PC-9 (cell line): Measurements from ENCODE around the gene MEI4. TPM values are rescaled to one million over a fixed set of nuclear protein-coding genes. Genes with fewer than 3 reads are reported as not detected.

ENCODE experiments used
- BruUV-seq: library from RNA; stranded (reverse); fragments of 400-500 nt; replicated peaks from 2 replicates; lab custom pipeline; 2021; lab: Mats Ljungman, UMichigan
- CTCF ChIA-PET: fragments of 300-600 bp; sonication (Branson Sonifier 250); formaldehyde crosslinking; loops from one replicate; lab custom pipeline; 2022; ENCODE audit warnings: antibody characterized with exemption; lab: Charles Lee
- POLR2A ChIA-PET: fragments of 300-600 bp; sonication (Branson Sonifier 250); formaldehyde crosslinking; loops from one replicate; lab custom pipeline; 2022; ENCODE audit warnings: antibody characterized with exemption; ENCODE audit not compliant: unreplicated experiment; lab: Charles Lee
- DNase-seq, 2 experiments: peaks; one replicate each; pipeline versions ENCODE4 v3.0.0 to v3.0.0-alpha.2; 2015 to 2022; ENCODE audit warnings: mixed read lengths in 1 of 2
- H2AFZ ChIP-seq: fragments of 200-600 bp; sonication (generic); 2 replicates; pipeline ENCODE4 v1.8.1; 2017; ENCODE audit warnings: antibody characterized with exemption
- H3F3A ChIP-seq: fragments of 200-600 bp; sonication (generic); 2 replicates; pipeline ENCODE4 v1.8.1; 2017; ENCODE audit warnings: antibody characterized with exemption, mild to moderate bottlenecking, low read depth; ENCODE audit not compliant: insufficient read depth
- H3K27ac ChIP-seq: fragments of 200-600 bp; sonication (generic); 2 replicates; pipeline ENCODE4 v1.6.1; 2016; ENCODE audit warnings: mixed run types
- H3K27me3 ChIP-seq: fragments of 200-600 bp; sonication (generic); 2 replicates; pipeline ENCODE4 v1.6.1; 2016; ENCODE audit warnings: low read depth, mixed run types; ENCODE audit not compliant: insufficient read depth
- H3K36me3 ChIP-seq: fragments of 200-600 bp; sonication (generic); 2 replicates; pipeline ENCODE4 v1.6.1; 2016; ENCODE audit warnings: low read depth, mixed run types
- H3K4me1 ChIP-seq: fragments of 200-600 bp; sonication (generic); replicated peaks from 2 replicates; pipeline ENCODE4 v1.6.1; 2016; ENCODE audit warnings: mixed run types; ENCODE audit not compliant: insufficient read depth
- H3K4me2 ChIP-seq: fragments of 200-600 bp; sonication (generic); 2 replicates; pipeline ENCODE4 v1.6.1; 2017; ENCODE audit warnings: mixed run types
- H3K4me3 ChIP-seq: fragments of 200-600 bp; sonication (generic); 2 replicates; pipeline ENCODE4 v1.6.1; 2016; ENCODE audit warnings: mixed run types
- H3K79me2 ChIP-seq: fragments of 200-600 bp; sonication (generic); 2 replicates; pipeline ENCODE4 v1.6.1; 2017; ENCODE audit warnings: low read depth, mixed run types
- H3K9me2 ChIP-seq: fragments of 200-600 bp; sonication (generic); 2 replicates; pipeline ENCODE4 v1.8.1; 2017; ENCODE audit warnings: mild to moderate bottlenecking; ENCODE audit not compliant: insufficient read depth
- H3K9me3 ChIP-seq: fragments of 200-600 bp; sonication (generic); 2 replicates; pipeline ENCODE4 v1.8.1; 2016; ENCODE audit warnings: low read depth; ENCODE audit not compliant: insufficient read depth
- H4K20me1 ChIP-seq: fragments of 200-600 bp; sonication (generic); 2 replicates; pipeline ENCODE4 v1.8.1; 2017; ENCODE audit not compliant: insufficient read depth
- EZH2 ChIP-seq: fragments of 200-600 bp; sonication (generic); IDR thresholded peaks from 2 replicates; pipeline ENCODE4 v1.8.0; 2017; ENCODE audit warnings: antibody characterized with exemption, low read depth
- intact Hi-C: fragments of 100-400 bp; cut with micrococcal nuclease; formaldehyde crosslinking; loops from one replicate; pipeline ENCODE4 v1.10.0; 2022; ENCODE audit not compliant: unreplicated experiment
- total RNA-seq: library from RNA; stranded (reverse); gene quantifications from 2 replicates; pipeline ENCODE4 v1.2.3, GENCODE V29; 2021
- TF ChIP-seq, protein P1 (sequence below): fragments of 200-600 bp; sonication (generic); conservative IDR thresholded peaks from 2 replicates; pipeline ENCODE4 v1.6.1; 2017; ENCODE audit warnings: mixed run types, antibody characterized with exemption, mild to moderate bottlenecking, moderate library complexity

The MEI4 gene
- total RNA-seq, 1 experiment from 2014 or later: not detected

DNA sequence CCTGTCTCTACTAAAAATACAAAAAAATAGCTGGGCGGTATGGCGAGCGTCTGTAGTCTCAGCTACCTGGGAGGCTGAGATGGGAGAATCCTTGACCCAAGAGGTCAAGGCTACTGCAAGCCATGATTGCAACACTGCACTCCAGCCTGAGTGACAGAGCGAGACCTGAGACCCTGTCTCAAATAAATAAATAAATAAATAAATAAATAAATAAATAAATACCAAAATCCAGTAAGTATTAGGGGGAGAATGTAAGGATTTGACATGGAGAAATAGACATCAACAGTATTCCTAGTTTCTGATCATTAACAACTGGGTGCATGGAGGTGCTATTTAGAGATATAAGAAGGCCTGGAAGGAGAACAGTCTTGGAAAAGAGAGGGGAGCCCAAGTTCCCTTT lies 125.7 kb downstream of the MEI4 start:
- Histone ChIP-seq H4K20me1 (no peaks in the 10 kb centered on the region), H3K36me3 (no peaks in the 10 kb centered on the region), H3K27me3 (no peaks in the 10 kb centered on the region), H3K27ac (no peak overlapping the region), H3K9me3 (no peaks in the 10 kb centered on the region), H2AFZ (no peak overlapping the region), H3K4me3 (no peak overlapping the region), H3K4me1 (no peaks in the 10 kb centered on the region), H3K9me2 (no peaks in the 10 kb centered on the region), H3K4me2 (no peak overlapping the region), H3K79me2 (no peaks in the 10 kb centered on the region), H3F3A (no peaks in the 10 kb centered on the region)
- TF ChIP-seq EZH2: no peak
- TF ChIP-seq, protein P1, sequence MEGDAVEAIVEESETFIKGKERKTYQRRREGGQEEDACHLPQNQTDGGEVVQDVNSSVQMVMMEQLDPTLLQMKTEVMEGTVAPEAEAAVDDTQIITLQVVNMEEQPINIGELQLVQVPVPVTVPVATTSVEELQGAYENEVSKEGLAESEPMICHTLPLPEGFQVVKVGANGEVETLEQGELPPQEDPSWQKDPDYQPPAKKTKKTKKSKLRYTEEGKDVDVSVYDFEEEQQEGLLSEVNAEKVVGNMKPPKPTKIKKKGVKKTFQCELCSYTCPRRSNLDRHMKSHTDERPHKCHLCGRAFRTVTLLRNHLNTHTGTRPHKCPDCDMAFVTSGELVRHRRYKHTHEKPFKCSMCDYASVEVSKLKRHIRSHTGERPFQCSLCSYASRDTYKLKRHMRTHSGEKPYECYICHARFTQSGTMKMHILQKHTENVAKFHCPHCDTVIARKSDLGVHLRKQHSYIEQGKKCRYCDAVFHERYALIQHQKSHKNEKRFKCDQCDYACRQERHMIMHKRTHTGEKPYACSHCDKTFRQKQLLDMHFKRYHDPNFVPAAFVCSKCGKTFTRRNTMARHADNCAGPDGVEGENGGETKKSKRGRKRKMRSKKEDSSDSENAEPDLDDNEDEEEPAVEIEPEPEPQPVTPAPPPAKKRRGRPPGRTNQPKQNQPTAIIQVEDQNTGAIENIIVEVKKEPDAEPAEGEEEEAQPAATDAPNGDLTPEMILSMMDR: no peak
- intact Hi-C loops: no loop called here
- CTCF ChIA-PET: no interaction called here
- BruUV-seq: no TSS peak
- DNase-seq: no peak
- POLR2A ChIA-PET: no interaction called here

- ChIA-PET CTCF (no interaction called here), POLR2A (no interaction called here)
- H3K27me3 ChIP-seq: no peaks in the 10 kb centered on the region
- no peak for DNase-seq
- intact Hi-C loops: no loop called here
- no peak overlapping the region for H3K27ac ChIP-seq
- TF ChIP-seq, protein P1: no peak
- no peak for TF ChIP-seq EZH2
- no peak overlapping the region for H3K4me3 ChIP-seq
- no peaks in the 10 kb centered on the region for H3K79me2 ChIP-seq
- no peak overlapping the region for H2AFZ ChIP-seq
- no peak overlapping the region for H3K4me2 ChIP-seq
- no peaks in the 10 kb centered on the region for H3K9me2 ChIP-seq
- H3K9me3 ChIP-seq: no peaks in the 10 kb centered on the region
- H3F3A ChIP-seq: no peaks in the 10 kb centered on the region
- H4K20me1 ChIP-seq: no peaks in the 10 kb centered on the region
- no TSS peak for BruUV-seq
- H3K36me3 ChIP-seq: no peaks in the 10 kb centered on the region
- no peaks in the 10 kb centered on the region for H3K4me1 ChIP-seq
Measured at GRCh38 chr6:77786935-77787629, 134.2 kb downstream of the MEI4 start.

DNA sequence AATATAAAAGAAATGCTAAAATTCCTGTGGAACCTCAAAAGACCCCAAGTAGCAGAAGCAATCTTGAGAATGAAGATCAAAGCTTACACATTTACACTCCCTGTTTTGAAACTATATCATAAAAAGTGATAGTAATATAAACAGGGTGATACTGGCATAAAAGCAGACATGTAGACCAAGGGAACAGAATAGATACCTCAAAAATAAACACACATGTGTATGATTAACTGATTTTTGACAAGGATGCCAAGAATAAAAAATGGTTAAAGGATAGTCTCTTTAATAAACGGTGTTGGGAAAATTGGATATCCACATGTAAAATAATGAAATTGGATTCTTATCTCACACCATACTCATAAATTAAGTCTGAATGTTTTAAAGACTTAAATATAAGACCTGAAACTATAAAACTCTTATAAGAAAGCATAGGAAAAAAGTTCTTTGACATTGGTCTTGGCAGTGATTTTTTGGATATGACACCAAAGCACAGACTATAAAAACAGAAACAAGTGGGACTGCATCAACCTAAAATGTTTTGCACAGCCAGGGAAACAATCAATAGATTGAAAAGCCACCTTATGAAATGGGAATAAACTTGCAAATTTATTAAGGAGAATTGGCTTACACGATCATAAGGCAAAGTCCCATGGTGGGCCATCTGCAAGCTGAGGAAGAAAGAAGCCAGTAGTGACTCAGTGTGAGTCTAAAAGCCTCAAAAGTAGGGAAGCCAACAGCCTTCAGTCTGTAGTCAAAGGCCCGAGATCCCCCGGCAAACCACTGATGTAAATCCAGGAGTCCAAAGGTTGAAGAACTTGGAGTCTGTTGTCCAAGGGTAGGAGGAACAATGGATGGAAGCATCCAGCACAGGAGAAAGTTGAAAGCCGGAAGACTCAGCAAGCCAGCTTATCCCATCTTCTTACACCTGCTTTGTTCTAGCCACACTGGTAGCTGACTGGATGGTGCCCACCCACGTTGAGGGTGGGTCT lies 144.3 kb downstream of the MEI4 start:
- no peak overlapping the region for H3K27ac ChIP-seq
- CTCF ChIA-PET: no interaction called here
- no peaks in the 10 kb centered on the region for H3K4me1 ChIP-seq
- no peaks in the 10 kb centered on the region for H3K36me3 ChIP-seq
- no peak for DNase-seq
- H3K4me2 ChIP-seq: no peak overlapping the region
- intact Hi-C loops: no loop called here
- BruUV-seq: no TSS peak
- H3K9me3 ChIP-seq: no peaks in the 10 kb centered on the region
- no peak overlapping the region for H2AFZ ChIP-seq
- H3K79me2 ChIP-seq: no peaks in the 10 kb centered on the region
- POLR2A ChIA-PET: no interaction called here
- TF ChIP-seq, protein P1: no peak
- no peak for TF ChIP-seq EZH2
- H3K27me3 ChIP-seq: no peaks in the 10 kb centered on the region
- H3K4me3 ChIP-seq: no peak overlapping the region
- no peaks in the 10 kb centered on the region for H3K9me2 ChIP-seq
- H4K20me1 ChIP-seq: no peaks in the 10 kb centered on the region
- H3F3A ChIP-seq: no peaks in the 10 kb centered on the region
